WTC11 (cell line): ENCODE measurements around the gene ZSWIM3. TPM values are rescaled to one million over a fixed set of nuclear protein-coding genes. Genes with fewer than 3 reads are reported as not detected.

ENCODE experiments used
- ATAC-seq: fragments of 200-7000 bp; cut with Tn5 transposase; 2 replicates; pipeline ENCODE4 v1.10.0; 2021; ENCODE audit warnings: mild to moderate bottlenecking, moderate library complexity
- CTCF ChIA-PET: fragments of 300-600 bp; sonication (Branson Sonifier 250); formaldehyde crosslinking; loops from one replicate; lab custom pipeline; 2021; ENCODE audit warnings: antibody characterized with exemption; lab: Charles Lee
- POLR2A ChIA-PET: fragments of 350-600 bp; sonication (Branson Sonifier 250); formaldehyde crosslinking; loops from one replicate; lab custom pipeline; 2021; ENCODE audit warnings: antibody characterized with exemption; lab: Charles Lee
- DNase-seq: peaks from one replicate; pipeline ENCODE4 v3.0.0; 2021; ENCODE audit warnings: low spot score
- H3K27ac Mint-ChIP-seq: 2 replicates; pipeline ENCODE4 v1.8.0; 2021; ENCODE audit warnings: mixed read lengths
- H3K27me3 Mint-ChIP-seq: 2 replicates; pipeline ENCODE4 v1.8.0; 2021; ENCODE audit warnings: low read depth, mild to moderate bottlenecking, moderate library complexity, mixed read lengths
- H3K36me3 Mint-ChIP-seq: 2 replicates; pipeline ENCODE4 v1.8.0; 2021; ENCODE audit warnings: mixed read lengths
- H3K4me1 Mint-ChIP-seq: 2 replicates; pipeline ENCODE4 v1.8.0; 2022; ENCODE audit warnings: mixed read lengths
- H3K4me3 Mint-ChIP-seq: 2 replicates; pipeline ENCODE4 v1.8.0; 2021; ENCODE audit warnings: mild to moderate bottlenecking, moderate library complexity, mixed read lengths
- H3K9me3 Mint-ChIP-seq: 2 replicates; pipeline ENCODE4 v1.8.0; 2021; ENCODE audit warnings: mixed read lengths
- ESRRA ChIP-seq: sonication (generic); formaldehyde crosslinking; IDR thresholded peaks from 2 replicates; pipeline ENCODE4 v1.8.1; 2022; ENCODE audit warnings: mild to moderate bottlenecking, missing genetic modification reagents, borderline replicate concordance
- FOXP1 ChIP-seq: sonication (generic); formaldehyde crosslinking; IDR thresholded peaks from 2 replicates; pipeline ENCODE4 v1.8.0; 2022; ENCODE audit warnings: missing genetic modification reagents, mild to moderate bottlenecking, moderate library complexity, borderline replicate concordance
- GABPB1 ChIP-seq: sonication (generic); formaldehyde crosslinking; IDR thresholded peaks from 2 replicates; pipeline ENCODE4 v1.8.1; 2023; ENCODE audit warnings: mild to moderate bottlenecking, missing genetic modification reagents
- MYBL2 ChIP-seq: sonication (generic); formaldehyde crosslinking; IDR thresholded peaks from 2 replicates; pipeline ENCODE4 v1.8.1; 2023; ENCODE audit warnings: mild to moderate bottlenecking, moderate library complexity, missing genetic modification reagents
- NFATC4 ChIP-seq: fragments of 250-450 bp; sonication (Bioruptor Pico); IDR thresholded peaks from 2 replicates; pipeline ENCODE4 v1.9.0; 2021; ENCODE audit warnings: mild to moderate bottlenecking
- NFE2L1 ChIP-seq: sonication (generic); formaldehyde crosslinking; IDR thresholded peaks from 2 replicates; pipeline ENCODE4 v1.8.1; 2023; ENCODE audit warnings: missing genetic modification reagents
- NR2C2 ChIP-seq: sonication (generic); formaldehyde crosslinking; IDR thresholded peaks from 2 replicates; pipeline ENCODE4 v1.8.0; 2022; ENCODE audit warnings: mild to moderate bottlenecking, missing genetic modification reagents
- SMAD3 ChIP-seq: sonication (generic); formaldehyde crosslinking; IDR thresholded peaks from 2 replicates; pipeline ENCODE4 v1.8.0; 2022; ENCODE audit warnings: missing genetic modification reagents, mild to moderate bottlenecking, borderline replicate concordance
- SMAD4 ChIP-seq: sonication (generic); formaldehyde crosslinking; IDR thresholded peaks from 2 replicates; pipeline ENCODE4 v1.8.0; 2022; ENCODE audit warnings: mild to moderate bottlenecking, missing genetic modification reagents
- TCF7 ChIP-seq: sonication (generic); formaldehyde crosslinking; IDR thresholded peaks from 2 replicates; pipeline ENCODE4 v1.8.0; 2022; ENCODE audit warnings: mild to moderate bottlenecking, low read depth, missing genetic modification reagents, moderate library complexity
- ZNF121 ChIP-seq: sonication (generic); formaldehyde crosslinking; IDR thresholded peaks from 2 replicates; pipeline ENCODE4 v1.8.0; 2023; ENCODE audit warnings: missing genetic modification reagents
- ZNF219 ChIP-seq: sonication (generic); formaldehyde crosslinking; IDR thresholded peaks from 2 replicates; pipeline ENCODE4 v1.8.0; 2023; ENCODE audit warnings: missing genetic modification reagents, mild to moderate bottlenecking, borderline replicate concordance
- ZNF416 ChIP-seq: fragments of 250-450 bp; sonication (Bioruptor Pico); IDR thresholded peaks from 2 replicates; pipeline ENCODE4 v1.9.0; 2021; ENCODE audit warnings: mild to moderate bottlenecking, inconsistent platforms
- total RNA-seq: library from RNA; stranded (reverse); gene quantifications from 3 replicates; pipeline ENCODE4 v1.2.3, GENCODE V29; 2021
- TF ChIP-seq, protein P1 (sequence below): sonication (generic); formaldehyde crosslinking; IDR thresholded peaks from 2 replicates; pipeline ENCODE4 v1.8.0; 2023; ENCODE audit warnings: mild to moderate bottlenecking, missing genetic modification reagents
- TF ChIP-seq, protein P2 (sequence below): sonication (generic); formaldehyde crosslinking; IDR thresholded peaks from 2 replicates; pipeline ENCODE4 v1.8.1; 2023; ENCODE audit warnings: mild to moderate bottlenecking, missing genetic modification reagents, borderline replicate concordance
- TF ChIP-seq, protein P3 (sequence below): sonication (generic); formaldehyde crosslinking; conservative IDR thresholded peaks from 2 replicates; pipeline ENCODE4 v1.8.1; 2023; ENCODE audit warnings: mild to moderate bottlenecking, low read depth, missing genetic modification reagents, moderate library complexity

Gene ZSWIM3
- total RNA-seq, 1 experiment from 2014 or later = 3.4 TPM

DNA sequence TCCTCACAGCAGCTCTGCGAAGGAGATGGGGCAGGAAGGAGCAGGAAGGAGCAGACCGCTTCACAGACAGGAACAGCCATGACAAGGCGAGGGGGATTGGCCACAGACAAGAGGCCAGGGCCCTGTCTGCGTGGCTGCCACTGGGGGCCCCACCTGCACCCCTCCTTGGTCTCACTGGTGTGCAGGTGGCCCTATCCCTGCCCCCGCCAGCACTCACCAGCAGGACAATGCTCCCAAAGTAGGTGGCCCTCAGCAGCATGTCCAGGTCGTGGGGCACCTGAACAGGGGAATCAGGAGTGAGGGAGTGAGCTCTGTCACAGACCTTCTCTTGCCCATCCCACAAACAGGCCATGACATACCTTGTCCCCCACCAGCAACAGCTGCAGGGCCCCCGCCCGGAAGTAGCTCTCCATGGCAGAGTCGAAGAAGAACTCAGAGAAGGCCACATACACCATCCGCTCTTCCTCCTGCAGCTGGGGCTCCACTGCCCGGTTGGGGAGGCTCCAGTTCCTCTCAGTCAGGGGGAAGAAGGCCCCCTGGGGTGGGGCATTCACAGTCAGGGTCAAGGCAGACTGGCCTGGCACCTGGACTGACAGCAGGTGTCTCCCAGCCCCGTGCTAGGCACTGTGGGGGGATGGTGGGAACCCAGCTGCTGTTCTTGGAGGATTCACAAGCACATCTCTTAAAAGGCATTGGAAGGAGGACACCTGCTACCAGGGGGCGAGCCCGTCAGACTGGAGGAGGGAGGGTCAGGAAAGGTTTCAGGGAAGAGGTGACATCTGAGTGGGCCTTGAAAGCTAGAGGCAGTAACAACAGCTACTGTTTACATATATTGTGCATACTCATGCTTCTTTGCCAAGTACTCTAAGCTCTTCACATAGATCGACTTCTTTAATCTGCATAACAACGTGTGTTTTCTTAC, 47.4 kb downstream of the ZSWIM3 start:
- no peak for DNase-seq
- CTCF ChIA-PET = interaction anchor here (0.6 to 1.9 kb wide), 3 partner anchors 15 to 535 kb away, joined by 4 to 8 read pairs (median 7); partner anchors contain the start of genes CTSA and NEURL2
- TF ChIP-seq, protein P1, sequence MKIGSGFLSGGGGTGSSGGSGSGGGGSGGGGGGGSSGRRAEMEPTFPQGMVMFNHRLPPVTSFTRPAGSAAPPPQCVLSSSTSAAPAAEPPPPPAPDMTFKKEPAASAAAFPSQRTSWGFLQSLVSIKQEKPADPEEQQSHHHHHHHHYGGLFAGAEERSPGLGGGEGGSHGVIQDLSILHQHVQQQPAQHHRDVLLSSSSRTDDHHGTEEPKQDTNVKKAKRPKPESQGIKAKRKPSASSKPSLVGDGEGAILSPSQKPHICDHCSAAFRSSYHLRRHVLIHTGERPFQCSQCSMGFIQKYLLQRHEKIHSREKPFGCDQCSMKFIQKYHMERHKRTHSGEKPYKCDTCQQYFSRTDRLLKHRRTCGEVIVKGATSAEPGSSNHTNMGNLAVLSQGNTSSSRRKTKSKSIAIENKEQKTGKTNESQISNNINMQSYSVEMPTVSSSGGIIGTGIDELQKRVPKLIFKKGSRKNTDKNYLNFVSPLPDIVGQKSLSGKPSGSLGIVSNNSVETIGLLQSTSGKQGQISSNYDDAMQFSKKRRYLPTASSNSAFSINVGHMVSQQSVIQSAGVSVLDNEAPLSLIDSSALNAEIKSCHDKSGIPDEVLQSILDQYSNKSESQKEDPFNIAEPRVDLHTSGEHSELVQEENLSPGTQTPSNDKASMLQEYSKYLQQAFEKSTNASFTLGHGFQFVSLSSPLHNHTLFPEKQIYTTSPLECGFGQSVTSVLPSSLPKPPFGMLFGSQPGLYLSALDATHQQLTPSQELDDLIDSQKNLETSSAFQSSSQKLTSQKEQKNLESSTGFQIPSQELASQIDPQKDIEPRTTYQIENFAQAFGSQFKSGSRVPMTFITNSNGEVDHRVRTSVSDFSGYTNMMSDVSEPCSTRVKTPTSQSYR (CRISPR knock-in tag) = no peak
- TF ChIP-seq NFE2L1 (CRISPR knock-in tag) (no peak), NR2C2 (CRISPR knock-in tag) (no peak), TCF7 (no peak), ZNF416 (CRISPR knock-in tag) (no peak), FOXP1 (CRISPR knock-in tag) (no peak), ESRRA (CRISPR knock-in tag) (no peak), SMAD3 (no peak), MYBL2 (CRISPR knock-in tag) (no peak), SMAD4 (no peak), NFATC4 (no peak), ZNF121 (CRISPR knock-in tag) (no peak)
- TF ChIP-seq, protein P2, sequence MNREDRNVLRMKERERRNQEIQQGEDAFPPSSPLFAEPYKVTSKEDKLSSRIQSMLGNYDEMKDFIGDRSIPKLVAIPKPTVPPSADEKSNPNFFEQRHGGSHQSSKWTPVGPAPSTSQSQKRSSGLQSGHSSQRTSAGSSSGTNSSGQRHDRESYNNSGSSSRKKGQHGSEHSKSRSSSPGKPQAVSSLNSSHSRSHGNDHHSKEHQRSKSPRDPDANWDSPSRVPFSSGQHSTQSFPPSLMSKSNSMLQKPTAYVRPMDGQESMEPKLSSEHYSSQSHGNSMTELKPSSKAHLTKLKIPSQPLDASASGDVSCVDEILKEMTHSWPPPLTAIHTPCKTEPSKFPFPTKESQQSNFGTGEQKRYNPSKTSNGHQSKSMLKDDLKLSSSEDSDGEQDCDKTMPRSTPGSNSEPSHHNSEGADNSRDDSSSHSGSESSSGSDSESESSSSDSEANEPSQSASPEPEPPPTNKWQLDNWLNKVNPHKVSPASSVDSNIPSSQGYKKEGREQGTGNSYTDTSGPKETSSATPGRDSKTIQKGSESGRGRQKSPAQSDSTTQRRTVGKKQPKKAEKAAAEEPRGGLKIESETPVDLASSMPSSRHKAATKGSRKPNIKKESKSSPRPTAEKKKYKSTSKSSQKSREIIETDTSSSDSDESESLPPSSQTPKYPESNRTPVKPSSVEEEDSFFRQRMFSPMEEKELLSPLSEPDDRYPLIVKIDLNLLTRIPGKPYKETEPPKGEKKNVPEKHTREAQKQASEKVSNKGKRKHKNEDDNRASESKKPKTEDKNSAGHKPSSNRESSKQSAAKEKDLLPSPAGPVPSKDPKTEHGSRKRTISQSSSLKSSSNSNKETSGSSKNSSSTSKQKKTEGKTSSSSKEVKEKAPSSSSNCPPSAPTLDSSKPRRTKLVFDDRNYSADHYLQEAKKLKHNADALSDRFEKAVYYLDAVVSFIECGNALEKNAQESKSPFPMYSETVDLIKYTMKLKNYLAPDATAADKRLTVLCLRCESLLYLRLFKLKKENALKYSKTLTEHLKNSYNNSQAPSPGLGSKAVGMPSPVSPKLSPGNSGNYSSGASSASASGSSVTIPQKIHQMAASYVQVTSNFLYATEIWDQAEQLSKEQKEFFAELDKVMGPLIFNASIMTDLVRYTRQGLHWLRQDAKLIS (CRISPR knock-in tag) = no peak
- Mint-ChIP-seq H3K9me3 (no peaks in the 10 kb centered on the region), H3K27ac (no peak overlapping the region), H3K36me3 (peaks cover 60% of the 10 kb centered on the region), H3K27me3 (no peaks in the 10 kb centered on the region), H3K4me3 (no peak overlapping the region), H3K4me1 (peaks cover 2% of the 10 kb centered on the region; the same call in 1 of the 2 replicates)
- POLR2A ChIA-PET = interaction anchor here (1.9 kb wide), 1 partner anchor 29 kb away, joined by 5 read pairs; no protein-coding TSS in a partner anchor
- no peak for ATAC-seq

DNA sequence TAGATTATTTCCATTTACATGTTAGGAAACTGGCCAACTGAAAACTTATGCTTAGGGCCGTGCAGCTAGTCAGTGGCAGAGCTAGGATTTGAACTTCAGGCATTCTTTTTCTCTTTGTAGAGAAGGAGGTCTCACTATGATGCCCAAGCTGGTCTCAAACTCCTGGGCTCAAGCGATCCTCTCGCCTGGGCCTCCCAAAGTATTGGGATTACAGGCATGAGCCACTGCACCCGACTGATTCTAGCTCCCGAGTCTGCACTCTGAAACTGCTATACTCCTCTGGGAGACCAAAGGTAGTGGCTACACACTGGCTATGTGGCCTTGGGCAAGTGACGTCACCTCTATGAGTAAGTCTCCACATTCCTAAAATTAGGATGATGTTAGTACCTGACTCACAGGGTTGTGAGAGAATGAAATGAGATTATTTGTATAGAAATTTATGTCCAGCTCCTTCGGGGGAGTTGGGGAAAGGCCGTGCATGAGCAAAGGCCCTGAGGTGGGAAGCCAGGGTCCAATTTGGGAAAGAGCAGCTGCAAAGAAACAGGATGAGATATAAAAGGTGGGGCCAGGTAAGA, 48.2 kb downstream of the ZSWIM3 start:
- Mint-ChIP-seq H3K27me3 (no peaks in the 10 kb centered on the region), H3K4me1 (peaks cover 9% of the 10 kb centered on the region), H3K9me3 (no peaks in the 10 kb centered on the region), H3K4me3 (no peak overlapping the region), H3K36me3 (peaks cover 66% of the 10 kb centered on the region), H3K27ac (no peak overlapping the region)
- ChIA-PET POLR2A (interaction anchor here (1.9 kb wide), 1 partner anchor 28 kb away, joined by 5 read pairs; no protein-coding TSS in a partner anchor), CTCF (interaction anchor here (0.6 to 1.9 kb wide), 3 partner anchors 15 to 536 kb away, joined by 4 to 8 read pairs (median 7); partner anchors contain the start of genes CTSA and NEURL2)
- no peak for DNase-seq
- no peak for ATAC-seq
- TF ChIP-seq NFE2L1 (CRISPR knock-in tag) = no peak
- TF ChIP-seq, protein P3, sequence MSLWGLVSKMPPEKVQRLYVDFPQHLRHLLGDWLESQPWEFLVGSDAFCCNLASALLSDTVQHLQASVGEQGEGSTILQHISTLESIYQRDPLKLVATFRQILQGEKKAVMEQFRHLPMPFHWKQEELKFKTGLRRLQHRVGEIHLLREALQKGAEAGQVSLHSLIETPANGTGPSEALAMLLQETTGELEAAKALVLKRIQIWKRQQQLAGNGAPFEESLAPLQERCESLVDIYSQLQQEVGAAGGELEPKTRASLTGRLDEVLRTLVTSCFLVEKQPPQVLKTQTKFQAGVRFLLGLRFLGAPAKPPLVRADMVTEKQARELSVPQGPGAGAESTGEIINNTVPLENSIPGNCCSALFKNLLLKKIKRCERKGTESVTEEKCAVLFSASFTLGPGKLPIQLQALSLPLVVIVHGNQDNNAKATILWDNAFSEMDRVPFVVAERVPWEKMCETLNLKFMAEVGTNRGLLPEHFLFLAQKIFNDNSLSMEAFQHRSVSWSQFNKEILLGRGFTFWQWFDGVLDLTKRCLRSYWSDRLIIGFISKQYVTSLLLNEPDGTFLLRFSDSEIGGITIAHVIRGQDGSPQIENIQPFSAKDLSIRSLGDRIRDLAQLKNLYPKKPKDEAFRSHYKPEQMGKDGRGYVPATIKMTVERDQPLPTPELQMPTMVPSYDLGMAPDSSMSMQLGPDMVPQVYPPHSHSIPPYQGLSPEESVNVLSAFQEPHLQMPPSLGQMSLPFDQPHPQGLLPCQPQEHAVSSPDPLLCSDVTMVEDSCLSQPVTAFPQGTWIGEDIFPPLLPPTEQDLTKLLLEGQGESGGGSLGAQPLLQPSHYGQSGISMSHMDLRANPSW (CRISPR knock-in tag) = no peak
- no peak for TF ChIP-seq ZNF219 (CRISPR knock-in tag)
- peak; percentile 38; the same call in 1 of the 2 replicates for TF ChIP-seq GABPB1 (CRISPR knock-in tag)
